NCI-H2227 treated with DMSO at 0.1 percent for 48 hours (cell line): ENCODE data around the gene GATAD2A.

Source experiments
- DNase-seq: peaks from one replicate; lab custom pipeline; 2025; lab: John Stamatoyannopoulos, UW

The GATAD2A gene

GRCh38 chr19:19547674-19548336 lies 142.3 kb downstream of the GATAD2A start:
- DNase-seq: no peak

- no peak for DNase-seq
Measured at GRCh38 chr19:19548915-19549759, 143.7 kb downstream of the GATAD2A start.

GRCh38 chr19:19549804-19550464 lies 144.5 kb downstream of the GATAD2A start:
- no peak for DNase-seq

- DNase-seq: no peak
Measured at GRCh38 chr19:19550485-19550929, 145.0 kb downstream of the GATAD2A start.

GRCh38 chr19:19550972-19551852 lies 145.7 kb downstream of the GATAD2A start:
- DNase-seq: no peak

GRCh38 chr19:19551853-19552192 lies 146.3 kb downstream of the GATAD2A start:
- no peak for DNase-seq

GRCh38 chr19:19552798-19553197 lies 147.3 kb downstream of the GATAD2A start:
- DNase-seq: no peak

- no peak for DNase-seq
Measured at GRCh38 chr19:19553670-19554069, 148.2 kb downstream of the GATAD2A start.

GRCh38 chr19:19554074-19555023 lies 148.9 kb downstream of the GATAD2A start:
- DNase-seq: no peak

- no peak for DNase-seq
Measured at GRCh38 chr19:19558055-19558454, 152.6 kb downstream of the GATAD2A start.
